T-helper 9 cell (primary cell): ENCODE results near the gene BANF2.

Experiments used
- DNase-seq: peaks from one replicate; pipeline ENCODE4 v3.0.0-alpha.2; 2020

BANF2 gene

GRCh38 chr20:17710379-17711266 lies 10.9 kb downstream of the BANF2 start:
- no peak for DNase-seq

DNA sequence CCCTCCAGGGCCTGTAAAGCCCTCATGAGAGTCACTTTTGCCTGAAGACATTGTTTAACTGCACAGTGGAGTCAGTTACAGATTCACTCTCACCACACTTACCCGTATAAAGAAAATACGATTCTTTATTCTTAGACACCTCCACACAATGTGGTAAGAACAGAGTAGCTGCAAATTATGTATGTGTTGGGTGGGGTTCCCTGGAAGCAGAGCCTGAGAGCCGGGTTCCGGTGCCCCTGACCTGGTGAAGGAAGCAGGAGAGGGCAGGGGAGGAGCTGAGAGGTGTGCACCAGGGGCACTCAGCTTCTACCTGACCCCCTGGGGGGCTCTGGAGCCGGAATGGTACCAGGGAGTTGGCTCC lies 11.5 kb downstream of the BANF2 start:
- no peak for DNase-seq

DNA sequence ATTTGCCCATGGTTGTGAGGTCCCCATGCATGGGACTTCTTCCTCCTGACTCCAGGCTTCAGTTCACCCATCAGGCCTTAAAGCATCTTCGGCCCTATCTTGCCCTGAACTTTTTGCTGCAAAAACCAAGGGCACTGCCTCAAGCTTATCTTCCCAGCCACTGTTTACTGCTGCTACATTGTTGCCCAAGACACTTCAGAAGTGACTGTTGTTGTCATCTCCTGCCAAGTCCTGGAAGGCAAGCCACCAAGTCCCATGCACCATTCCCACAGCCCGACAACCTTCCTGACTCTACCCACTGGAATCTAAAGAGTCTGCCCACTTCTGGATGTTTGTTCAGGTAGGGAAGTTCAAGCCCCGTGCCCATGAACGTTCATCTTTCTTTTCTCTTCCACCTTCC lies 12.4 kb downstream of the BANF2 start:
- no peak for DNase-seq

GRCh38 chr20:17712708-17713107 lies 12.9 kb downstream of the BANF2 start:
- no peak for DNase-seq

- no peak for DNase-seq
Measured at GRCh38 chr20:17714597-17714996, 14.8 kb downstream of the BANF2 start.

- no peak for DNase-seq
Measured at GRCh38 chr20:17715075-17715474, 15.3 kb downstream of the BANF2 start.

DNA sequence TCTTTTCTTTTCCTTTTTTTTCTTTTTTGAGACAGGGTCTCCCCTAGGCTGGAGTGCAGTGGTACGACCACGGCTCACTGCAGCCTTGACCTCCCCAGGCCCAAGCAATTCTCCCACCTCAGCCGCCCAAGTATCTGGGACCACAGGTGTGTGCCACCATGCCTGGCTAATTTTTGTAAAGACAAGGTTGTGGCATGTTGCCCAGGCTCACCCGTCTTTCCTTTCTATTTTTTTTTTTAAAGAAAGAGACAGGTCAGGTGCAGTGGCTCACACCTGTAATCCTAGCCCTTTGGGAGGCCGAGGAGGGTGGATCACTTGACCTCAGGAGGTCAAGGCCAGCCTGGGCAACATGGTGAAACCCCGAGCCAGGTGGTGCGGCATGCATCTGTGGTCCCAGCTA lies 16.6 kb downstream of the BANF2 start:
- no peak for DNase-seq

DNA sequence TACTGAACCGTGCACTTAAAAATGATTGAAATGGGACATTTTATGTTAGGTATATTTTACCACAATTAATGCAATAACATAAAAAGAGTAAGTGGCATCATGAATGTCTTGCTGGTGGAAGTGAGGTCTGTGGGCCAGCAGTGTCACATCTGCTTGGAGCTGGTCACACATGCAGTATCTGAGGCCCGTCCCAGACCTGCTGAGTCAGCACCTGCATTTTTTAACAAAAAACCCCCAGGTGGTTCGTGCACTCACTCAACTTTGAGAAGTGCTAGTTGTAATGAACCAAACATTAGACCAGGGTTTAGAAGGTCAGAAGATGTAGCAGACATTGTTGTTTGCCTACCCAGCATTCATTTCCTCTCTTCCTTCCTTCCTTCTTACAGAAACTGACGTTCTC lies 21.0 kb downstream of the BANF2 start:
- no peak for DNase-seq

GRCh38 chr20:17721802-17722486 lies 22.2 kb downstream of the BANF2 start:
- DNase-seq: no peak

DNA sequence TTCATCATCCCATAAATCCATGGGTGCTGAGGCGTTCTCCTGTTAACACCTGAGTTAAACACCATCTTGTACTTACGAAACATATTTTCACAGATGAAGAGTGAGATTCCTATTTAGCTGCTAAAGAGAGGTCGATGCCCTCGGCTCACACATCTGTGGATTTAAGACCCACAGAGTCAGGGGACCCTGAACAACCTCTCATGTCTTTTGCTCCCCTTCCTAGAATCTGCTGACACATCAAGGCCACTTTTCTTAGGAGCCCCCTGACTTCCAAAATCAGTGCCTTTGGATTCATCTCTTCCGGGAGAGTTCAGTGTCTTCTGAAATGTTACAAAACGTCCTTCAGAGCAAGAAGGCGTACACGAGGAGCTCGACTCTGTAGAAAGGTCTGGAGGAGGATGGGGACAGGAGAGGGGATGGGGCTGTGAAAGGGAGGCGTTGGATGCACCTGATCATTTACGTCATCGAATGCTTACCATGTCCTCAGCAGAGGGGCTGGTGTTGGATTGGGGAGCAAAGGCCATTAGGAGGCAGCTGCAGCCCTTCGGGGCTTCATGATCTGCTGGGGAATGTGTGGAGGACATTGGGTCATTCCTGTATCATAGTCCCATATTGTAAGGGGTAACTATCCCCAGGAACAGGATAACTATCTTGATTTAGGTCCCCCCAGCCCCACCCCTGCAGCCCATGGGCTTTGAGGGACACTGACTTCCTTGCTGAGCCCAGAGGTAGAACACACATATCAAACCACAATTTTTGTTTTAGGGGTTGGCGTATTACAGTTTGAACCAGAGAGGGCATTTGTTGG lies 22.9 kb downstream of the BANF2 start:
- no peak for DNase-seq

DNA sequence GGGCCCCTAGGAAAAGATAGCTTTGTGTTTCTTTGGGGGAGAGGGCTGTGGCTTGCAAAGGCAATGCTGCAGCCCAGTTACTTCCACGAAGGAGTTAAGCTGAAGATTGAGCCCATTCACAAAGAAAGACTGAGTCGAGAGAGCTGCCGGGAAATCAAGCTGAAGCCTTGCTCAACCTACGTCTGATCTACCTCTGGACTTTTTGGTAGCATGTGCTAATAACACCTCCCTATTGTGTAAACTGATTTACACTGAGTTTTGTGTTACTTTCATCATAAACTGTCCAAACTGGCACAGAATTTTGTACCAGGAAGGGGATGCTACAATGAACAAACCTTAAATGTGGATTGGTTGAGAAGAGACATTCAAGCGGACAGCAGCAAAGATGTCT lies 23.5 kb downstream of the BANF2 start:
- no peak for DNase-seq

- DNase-seq: no peak
Measured at GRCh38 chr20:17725094-17725835, 25.5 kb downstream of the BANF2 start.

GRCh38 chr20:17726902-17727301 lies 27.1 kb downstream of the BANF2 start:
- DNase-seq: no peak

DNA sequence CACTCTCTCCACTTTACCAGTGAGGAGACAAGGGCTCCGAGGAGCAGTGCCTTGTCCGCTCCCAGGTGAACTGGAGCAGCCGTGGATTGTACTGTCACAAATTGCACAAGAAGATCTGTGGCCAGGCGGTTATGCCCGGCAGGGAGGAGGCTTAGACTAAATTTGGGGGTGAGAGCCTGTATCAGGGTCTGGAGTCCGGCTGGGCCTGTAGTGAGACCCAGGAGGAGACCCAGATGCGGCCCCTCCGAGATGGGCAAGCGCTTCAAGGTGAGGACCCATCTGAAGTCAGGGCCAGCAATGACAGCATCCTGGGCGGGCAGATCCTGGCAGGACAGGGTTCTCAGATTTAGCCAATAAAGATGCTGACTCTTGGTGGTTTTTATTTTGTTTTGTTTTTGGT lies 27.6 kb downstream of the BANF2 start:
- DNase-seq: no peak

- no peak for DNase-seq
Measured at GRCh38 chr20:17728074-17728473, 28.3 kb downstream of the BANF2 start.

DNA sequence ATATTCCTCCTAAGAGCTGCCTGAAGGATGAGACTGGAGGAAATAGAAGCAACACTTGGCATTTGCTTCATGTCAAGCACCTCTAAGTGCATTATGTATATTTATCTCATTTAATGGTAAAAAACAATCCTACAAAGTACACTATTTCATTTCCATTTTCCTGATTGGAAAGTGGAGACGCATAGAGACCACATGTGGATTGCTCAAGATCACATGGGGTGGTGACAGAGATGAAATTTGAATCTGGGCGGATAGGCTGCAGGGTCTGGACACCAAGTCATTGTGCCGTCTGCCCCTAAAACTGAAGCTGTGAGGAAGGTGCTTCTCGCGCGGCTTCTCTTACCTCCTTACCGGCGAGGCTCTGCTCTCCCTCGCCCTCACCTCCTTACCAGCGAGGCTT lies 30.3 kb downstream of the BANF2 start:
- no peak for DNase-seq

DNA sequence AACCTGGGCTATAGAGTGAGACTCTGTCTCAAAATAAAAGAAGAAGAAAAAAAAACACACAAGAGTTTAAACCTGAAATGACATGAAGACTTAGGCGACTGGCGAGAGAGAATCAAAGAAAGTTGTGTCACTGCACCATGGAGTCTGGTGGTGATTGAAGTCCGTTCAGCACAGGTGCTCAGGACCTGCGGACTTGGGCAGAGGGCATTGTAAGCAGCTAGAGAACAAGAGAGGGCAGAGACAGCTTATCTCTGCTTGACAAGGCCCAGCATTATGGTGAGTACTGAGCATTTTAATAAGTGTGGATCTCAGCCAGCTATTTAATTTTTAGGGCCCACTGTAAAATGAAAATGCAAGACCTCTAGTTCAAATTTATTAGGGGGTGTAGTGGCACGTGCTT lies 31.5 kb downstream of the BANF2 start:
- no peak for DNase-seq

- no peak for DNase-seq
Measured at GRCh38 chr20:17732907-17733521, 33.2 kb downstream of the BANF2 start.

DNA sequence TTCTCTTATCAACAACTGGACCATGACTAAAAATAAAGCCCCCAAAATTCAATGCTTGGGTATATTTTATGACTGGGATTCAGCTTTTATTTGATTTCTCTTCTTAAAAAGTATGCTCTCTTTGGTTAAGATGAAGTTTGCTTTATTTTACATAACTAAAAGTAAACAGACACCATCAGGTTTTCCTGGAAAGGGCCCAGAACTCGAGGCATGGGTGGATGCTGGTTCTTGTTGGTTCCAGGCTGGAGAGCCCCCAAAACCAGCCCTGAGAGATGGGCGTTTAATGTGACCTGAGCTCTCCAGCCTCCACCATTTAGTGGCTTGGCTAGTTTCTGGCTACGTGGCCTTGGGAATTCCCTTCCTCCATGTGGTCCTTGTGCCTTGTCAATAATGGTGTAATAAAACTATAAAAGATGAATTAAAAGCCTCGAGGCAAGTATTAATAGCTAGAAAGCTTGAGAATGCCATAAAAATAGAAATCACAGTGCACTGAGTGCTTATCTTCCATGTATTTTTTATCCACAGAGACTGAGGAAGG lies 34.1 kb downstream of the BANF2 start:
- DNase-seq: no peak

DNA sequence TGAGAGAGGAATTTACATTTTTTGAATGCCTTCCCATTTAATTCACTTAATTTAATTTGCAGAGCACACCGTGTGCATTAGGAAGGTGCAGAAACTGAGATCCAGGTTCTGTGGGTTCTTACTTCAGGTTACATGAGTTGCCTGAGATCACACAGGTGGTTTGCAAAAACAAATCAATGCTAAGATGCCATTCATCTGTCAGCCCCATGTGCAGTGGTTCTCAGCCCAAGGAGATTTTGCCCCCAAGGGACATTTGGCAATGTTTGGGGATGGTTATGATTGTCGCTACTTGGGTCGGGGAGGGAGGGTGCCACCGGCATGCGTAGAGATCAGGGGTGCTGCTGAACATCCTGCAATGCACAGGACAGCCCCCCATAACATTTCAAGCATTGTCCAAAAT lies 34.6 kb downstream of the BANF2 start:
- DNase-seq: no peak

DNA sequence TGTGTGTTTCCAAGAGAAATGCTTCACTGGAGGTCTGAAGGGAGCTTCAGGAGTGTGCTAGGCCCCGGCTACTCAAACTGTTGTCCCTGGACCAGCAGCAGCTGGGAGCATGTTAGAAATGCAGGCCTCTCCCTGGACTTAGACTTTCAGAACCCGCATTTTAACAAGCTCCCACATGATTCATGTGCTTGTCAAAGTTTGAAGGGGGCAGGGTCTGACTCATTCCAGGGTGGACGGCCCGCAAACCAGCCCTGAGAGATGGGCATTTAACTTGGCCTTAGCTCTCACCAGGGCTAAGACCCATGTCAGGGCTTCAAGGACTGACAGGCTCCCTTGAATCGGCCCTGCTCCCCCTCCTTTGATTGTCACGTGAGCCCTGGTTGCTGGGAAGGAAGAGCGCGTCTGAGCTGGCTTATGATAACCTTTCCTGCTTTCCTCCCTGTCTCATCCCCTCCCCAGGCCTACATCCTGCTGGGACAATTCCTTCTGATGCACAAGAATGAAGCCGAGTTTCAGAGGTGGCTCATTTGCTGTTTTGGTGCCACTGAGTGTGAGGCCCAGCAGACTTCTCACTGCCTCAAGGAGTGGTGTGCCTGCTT lies 35.5 kb downstream of the BANF2 start:
- DNase-seq: no peak
